ENCODE results near the gene RABEP1.
A peak's percentile ranks its signal among the peaks of the same experiment; 100 is the strongest.

Gene RABEP1

DNA sequence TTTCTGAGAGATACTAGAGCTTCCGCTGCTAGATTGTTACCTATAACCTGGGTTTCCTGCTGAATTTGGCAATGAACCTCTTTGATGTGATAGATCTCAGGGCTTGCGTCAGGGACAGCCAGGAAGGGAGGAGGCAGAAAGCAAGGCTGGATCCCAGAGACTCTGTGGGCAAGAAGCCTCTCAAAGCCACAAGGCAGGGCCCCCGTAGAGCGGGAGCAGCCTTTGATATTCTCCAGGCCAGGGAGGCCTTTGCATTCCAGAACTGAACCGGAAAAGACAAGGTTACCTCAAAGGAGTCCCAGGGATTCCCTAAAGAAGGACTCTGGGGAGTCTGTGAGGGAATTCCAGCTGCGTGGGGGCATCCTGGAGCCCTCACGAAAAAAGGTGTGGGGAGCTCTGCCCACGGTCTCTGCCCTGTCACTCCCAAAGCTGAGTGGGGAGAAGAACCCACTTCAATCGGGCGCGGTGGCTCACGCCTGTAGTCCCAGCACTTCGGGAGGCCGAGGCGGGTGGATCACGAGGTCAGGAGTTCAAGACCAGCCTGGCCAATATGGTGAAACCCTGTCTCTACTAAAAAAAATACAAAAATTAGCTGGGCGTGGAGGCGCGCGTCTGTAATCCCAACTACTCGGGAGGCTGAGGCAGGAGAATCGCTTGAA lies 33.1 kb upstream of the RABEP1 start:
- H3K9ac ChIP-seq (ENCODE audit: low read length) = no peak overlapping the region
- H4K8ac ChIP-seq (ENCODE audit: low read depth, low read length) = no peak overlapping the region
- no peak overlapping the region for H3K56ac ChIP-seq (ENCODE audit: low read length)
- H3K4me1 ChIP-seq (ENCODE audit: control insufficient read depth, low read depth, low read length) = no peaks in the 10 kb centered on the region
- no peak overlapping the region for H2AK5ac ChIP-seq (ENCODE audit: low read length)
- no peak overlapping the region for H3K4me3 ChIP-seq (ENCODE audit: low read length)
- H3K79me2 ChIP-seq (ENCODE audit: control insufficient read depth, insufficient read depth, low read length) = no peaks in the 10 kb centered on the region
- H3K79me1 ChIP-seq (ENCODE audit: low read length) = no peaks in the 10 kb centered on the region
- no peak overlapping the region for H3K4me2 ChIP-seq (ENCODE audit: low read length)
- no peak overlapping the region for H2BK5ac ChIP-seq (ENCODE audit: low read length)
- H2BK15ac ChIP-seq (replicated peaks; ENCODE audit: low read depth) = no peak overlapping the region
- no peak overlapping the region for H3K27ac ChIP-seq (ENCODE audit: low read depth, low read length)
- no peak overlapping the region for H3K23ac ChIP-seq (ENCODE audit: low read length)
- WGBS (ENCODE audit: extremely low coverage, insufficient coverage, low lambda C conversion rate) = no CpG with 5 or more reads among the region's 22 CpGs
- H3K18ac ChIP-seq (ENCODE audit: low read length) = no peak overlapping the region
- H3K27me3 ChIP-seq (ENCODE audit: insufficient read depth, low read length, poor library complexity) = no peaks in the 10 kb centered on the region
- no peak overlapping the region for H2BK120ac ChIP-seq (ENCODE audit: low read depth, low read length)
- no peak overlapping the region for H3K4ac ChIP-seq (ENCODE audit: low read depth, low read length)
- no peaks in the 10 kb centered on the region for H3K36me3 ChIP-seq (ENCODE audit: control insufficient read depth, insufficient read depth, low read length)
- peak; percentile 26 for DNase-seq
- no peak overlapping the region for H4K5ac ChIP-seq (ENCODE audit: low read length)

- Histone ChIP-seq H3K4me1 (ENCODE audit: control insufficient read depth, low read depth, low read length) (no peaks in the 10 kb centered on the region), H2BK5ac (ENCODE audit: low read length) (no peak overlapping the region), H3K79me1 (ENCODE audit: low read length) (no peaks in the 10 kb centered on the region), H3K27ac (ENCODE audit: low read depth, low read length) (no peak overlapping the region), H2BK120ac (ENCODE audit: low read depth, low read length) (no peak overlapping the region), H3K56ac (ENCODE audit: low read length) (no peak overlapping the region), H4K5ac (ENCODE audit: low read length) (no peak overlapping the region), H3K4me2 (ENCODE audit: low read length) (no peak overlapping the region), H2BK15ac (replicated peaks; ENCODE audit: low read depth) (no peak overlapping the region), H3K4me3 (ENCODE audit: low read length) (no peak overlapping the region), H3K27me3 (ENCODE audit: insufficient read depth, low read length, poor library complexity) (no peaks in the 10 kb centered on the region), H3K18ac (ENCODE audit: low read length) (no peak overlapping the region), H4K8ac (ENCODE audit: low read depth, low read length) (no peak overlapping the region), H3K36me3 (ENCODE audit: control insufficient read depth, insufficient read depth, low read length) (no peaks in the 10 kb centered on the region), H3K4ac (ENCODE audit: low read depth, low read length) (no peak overlapping the region), H3K9ac (ENCODE audit: low read length) (no peak overlapping the region), H3K79me2 (ENCODE audit: control insufficient read depth, insufficient read depth, low read length) (no peaks in the 10 kb centered on the region), H2AK5ac (ENCODE audit: low read length) (no peak overlapping the region), H3K23ac (ENCODE audit: low read length) (no peak overlapping the region)
- WGBS (ENCODE audit: extremely low coverage, insufficient coverage, low lambda C conversion rate) = no CpG with 5 or more reads among the region's 4 CpGs
- DNase-seq = peak; percentile 81
These were observed 32.5 kb upstream of the RABEP1 start for GRCh38 chr17:5249615-5250014.

- Histone ChIP-seq H3K36me3 (ENCODE audit: control insufficient read depth, insufficient read depth, low read length) (no peaks in the 10 kb centered on the region), H3K23ac (ENCODE audit: low read length) (no peak overlapping the region), H2BK15ac (replicated peaks; ENCODE audit: low read depth) (no peak overlapping the region), H4K8ac (ENCODE audit: low read depth, low read length) (no peak overlapping the region), H2AK5ac (ENCODE audit: low read length) (no peak overlapping the region), H2BK120ac (ENCODE audit: low read depth, low read length) (no peak overlapping the region), H3K9ac (ENCODE audit: low read length) (no peak overlapping the region), H3K4me2 (ENCODE audit: low read length) (no peak overlapping the region), H2BK5ac (ENCODE audit: low read length) (no peak overlapping the region), H3K4me3 (ENCODE audit: low read length) (no peak overlapping the region), H4K5ac (ENCODE audit: low read length) (no peak overlapping the region), H3K18ac (ENCODE audit: low read length) (no peak overlapping the region), H3K79me1 (ENCODE audit: low read length) (no peaks in the 10 kb centered on the region), H3K79me2 (ENCODE audit: control insufficient read depth, insufficient read depth, low read length) (no peaks in the 10 kb centered on the region), H3K56ac (ENCODE audit: low read length) (no peak overlapping the region), H3K4ac (ENCODE audit: low read depth, low read length) (no peak overlapping the region), H3K27me3 (ENCODE audit: insufficient read depth, low read length, poor library complexity) (no peaks in the 10 kb centered on the region), H3K27ac (ENCODE audit: low read depth, low read length) (no peak overlapping the region), H3K4me1 (ENCODE audit: control insufficient read depth, low read depth, low read length) (no peaks in the 10 kb centered on the region)
- WGBS (ENCODE audit: extremely low coverage, insufficient coverage, low lambda C conversion rate) = no CpG with 5 or more reads among the region's 7 CpGs
- DNase-seq = no peak
These were observed 27.7 kb upstream of the RABEP1 start for GRCh38 chr17:5254414-5254813.

- Histone ChIP-seq H3K9ac (ENCODE audit: low read length) (no peak overlapping the region), H3K27me3 (ENCODE audit: insufficient read depth, low read length, poor library complexity) (no peaks in the 10 kb centered on the region), H2AK5ac (ENCODE audit: low read length) (no peak overlapping the region), H3K4me2 (ENCODE audit: low read length) (no peak overlapping the region), H2BK15ac (replicated peaks; ENCODE audit: low read depth) (no peak overlapping the region), H2BK120ac (ENCODE audit: low read depth, low read length) (no peak overlapping the region), H3K79me1 (ENCODE audit: low read length) (no peaks in the 10 kb centered on the region), H3K27ac (ENCODE audit: low read depth, low read length) (no peak overlapping the region), H3K4me1 (ENCODE audit: control insufficient read depth, low read depth, low read length) (no peaks in the 10 kb centered on the region), H4K5ac (ENCODE audit: low read length) (no peak overlapping the region), H3K23ac (ENCODE audit: low read length) (no peak overlapping the region), H2BK5ac (ENCODE audit: low read length) (no peak overlapping the region), H3K4me3 (ENCODE audit: low read length) (no peak overlapping the region), H4K8ac (ENCODE audit: low read depth, low read length) (no peak overlapping the region), H3K56ac (ENCODE audit: low read length) (no peak overlapping the region), H3K18ac (ENCODE audit: low read length) (no peak overlapping the region), H3K4ac (ENCODE audit: low read depth, low read length) (no peak overlapping the region), H3K79me2 (ENCODE audit: control insufficient read depth, insufficient read depth, low read length) (no peaks in the 10 kb centered on the region), H3K36me3 (ENCODE audit: control insufficient read depth, insufficient read depth, low read length) (no peaks in the 10 kb centered on the region)
- WGBS (ENCODE audit: extremely low coverage, insufficient coverage, low lambda C conversion rate) = no CpG with 5 or more reads among the region's 5 CpGs
- DNase-seq = peak; percentile 23
These were observed 27.1 kb upstream of the RABEP1 start for GRCh38 chr17:5254903-5255521.

DNA sequence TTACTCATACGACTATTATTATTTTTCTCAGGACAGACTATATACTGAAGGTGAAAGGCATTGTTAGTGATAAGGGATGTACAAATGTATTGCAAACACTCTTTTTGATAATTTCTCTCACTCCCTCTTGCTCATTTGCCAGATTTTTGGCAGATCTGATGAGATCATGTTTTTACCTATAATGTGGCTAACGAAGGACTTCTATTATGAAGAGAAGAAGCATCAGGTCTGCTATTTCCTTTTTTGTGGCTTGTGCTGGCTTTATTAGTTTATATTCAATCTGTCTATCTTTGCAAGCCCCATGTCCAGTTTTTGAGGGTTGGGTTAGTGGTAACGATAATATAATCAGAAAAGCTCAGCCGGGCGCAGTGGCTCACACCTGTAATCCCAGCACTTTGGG lies 25.0 kb upstream of the RABEP1 start:
- 100% methylated on average over 1 of the region's 5 CpGs for WGBS (ENCODE audit: extremely low coverage, insufficient coverage, low lambda C conversion rate)

DNA sequence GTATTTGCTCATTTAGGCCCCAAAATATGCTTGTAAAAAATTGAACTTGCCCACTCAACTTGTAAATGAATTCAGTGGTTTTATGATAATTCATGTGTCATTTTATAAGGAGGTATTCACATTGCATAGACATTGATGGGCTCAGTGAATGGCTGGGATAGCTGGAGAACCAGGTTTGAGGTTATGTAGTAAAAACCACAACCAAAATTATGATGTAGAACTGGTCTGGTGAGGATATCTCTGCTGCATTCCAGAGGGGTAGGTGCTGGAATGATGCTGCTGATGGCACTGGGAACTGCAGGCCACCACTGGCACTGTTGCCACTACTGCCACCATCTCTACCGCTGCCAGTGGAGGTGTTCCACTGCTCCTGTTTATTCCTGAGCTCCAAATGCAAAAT lies 21.5 kb upstream of the RABEP1 start:
- Histone ChIP-seq H3K23ac (ENCODE audit: low read length) (no peak overlapping the region), H3K27ac (ENCODE audit: low read depth, low read length) (no peak overlapping the region), H3K27me3 (ENCODE audit: insufficient read depth, low read length, poor library complexity) (no peaks in the 10 kb centered on the region), H4K5ac (ENCODE audit: low read length) (no peak overlapping the region), H3K9ac (ENCODE audit: low read length) (no peak overlapping the region), H2BK15ac (replicated peaks; ENCODE audit: low read depth) (no peak overlapping the region), H3K4me1 (ENCODE audit: control insufficient read depth, low read depth, low read length) (no peaks in the 10 kb centered on the region), H3K4me2 (ENCODE audit: low read length) (no peak overlapping the region), H3K36me3 (ENCODE audit: control insufficient read depth, insufficient read depth, low read length) (no peaks in the 10 kb centered on the region), H4K8ac (ENCODE audit: low read depth, low read length) (no peak overlapping the region), H3K56ac (ENCODE audit: low read length) (no peak overlapping the region), H2BK5ac (ENCODE audit: low read length) (no peak overlapping the region), H2BK120ac (ENCODE audit: low read depth, low read length) (no peak overlapping the region), H2AK5ac (ENCODE audit: low read length) (no peak overlapping the region), H3K79me1 (ENCODE audit: low read length) (no peaks in the 10 kb centered on the region), H3K4me3 (ENCODE audit: low read length) (no peak overlapping the region), H3K4ac (ENCODE audit: low read depth, low read length) (no peak overlapping the region), H3K79me2 (ENCODE audit: control insufficient read depth, insufficient read depth, low read length) (no peaks in the 10 kb centered on the region), H3K18ac (ENCODE audit: low read length) (no peak overlapping the region)
- no CpG with 5 or more reads among the region's 1 CpG for WGBS (ENCODE audit: extremely low coverage, insufficient coverage, low lambda C conversion rate)
- DNase-seq = no peak

More for the DNA sequence above, 25.0 kb upstream of the RABEP1 start:
- Histone ChIP-seq H3K18ac (ENCODE audit: low read length) (no peak overlapping the region), H4K5ac (ENCODE audit: low read length) (no peak overlapping the region), H3K79me2 (ENCODE audit: control insufficient read depth, insufficient read depth, low read length) (no peaks in the 10 kb centered on the region), H4K8ac (ENCODE audit: low read depth, low read length) (no peak overlapping the region), H2BK15ac (replicated peaks; ENCODE audit: low read depth) (no peak overlapping the region), H3K79me1 (ENCODE audit: low read length) (no peaks in the 10 kb centered on the region), H3K4ac (ENCODE audit: low read depth, low read length) (no peak overlapping the region), H3K56ac (ENCODE audit: low read length) (no peak overlapping the region), H2BK5ac (ENCODE audit: low read length) (no peak overlapping the region), H3K4me3 (ENCODE audit: low read length) (no peak overlapping the region), H3K36me3 (ENCODE audit: control insufficient read depth, insufficient read depth, low read length) (no peaks in the 10 kb centered on the region), H2BK120ac (ENCODE audit: low read depth, low read length) (no peak overlapping the region), H3K4me2 (ENCODE audit: low read length) (no peak overlapping the region), H3K9ac (ENCODE audit: low read length) (no peak overlapping the region), H3K27me3 (ENCODE audit: insufficient read depth, low read length, poor library complexity) (no peaks in the 10 kb centered on the region), H3K4me1 (ENCODE audit: control insufficient read depth, low read depth, low read length) (no peaks in the 10 kb centered on the region), H2AK5ac (ENCODE audit: low read length) (no peak overlapping the region), H3K23ac (ENCODE audit: low read length) (no peak overlapping the region), H3K27ac (ENCODE audit: low read depth, low read length) (no peak overlapping the region)
- DNase-seq = no peak
